ENCODE data around the gene EFCAB3.
"Not testable (repeated sequence)": the region's sequence is repeated elsewhere in the genome, so short reads cannot be mapped to it uniquely, and the experiment has no call there.

The EFCAB3 gene

DNA sequence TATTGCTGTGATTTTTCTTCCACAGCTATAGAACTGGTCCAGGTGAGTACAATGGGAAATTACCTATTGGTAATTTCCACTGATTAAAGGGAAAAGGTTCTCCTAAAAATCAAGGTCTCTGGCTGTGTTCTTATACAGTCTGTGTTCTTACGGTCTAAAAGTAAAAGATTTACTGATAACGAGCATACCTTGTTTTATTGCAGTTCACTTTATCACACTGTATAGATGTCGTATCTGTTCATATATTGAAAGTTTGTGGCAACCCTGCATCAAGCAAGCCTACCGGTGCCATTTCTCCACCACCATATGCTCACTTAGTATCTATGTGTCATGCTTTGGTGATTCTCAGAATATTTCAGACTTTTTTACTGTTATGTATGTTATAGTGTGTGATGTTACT, 54.9 kb downstream of the EFCAB3 start:
- H3K4me3 ChIP-seq; H3K4me2 ChIP-seq; H3K27me3 ChIP-seq; H3K4me1 ChIP-seq; H4K20me1 ChIP-seq; H3K9ac ChIP-seq; H3K27ac ChIP-seq; H3K9me3 ChIP-seq (replicated peaks in 1 of 11): not testable (repeated sequence)
- peaks cover 14 to 70% (median 43%) of the 10 kb centered on the region in 11 experiments; a peak in 20 of 22 replicates for H3K36me3 ChIP-seq

DNA sequence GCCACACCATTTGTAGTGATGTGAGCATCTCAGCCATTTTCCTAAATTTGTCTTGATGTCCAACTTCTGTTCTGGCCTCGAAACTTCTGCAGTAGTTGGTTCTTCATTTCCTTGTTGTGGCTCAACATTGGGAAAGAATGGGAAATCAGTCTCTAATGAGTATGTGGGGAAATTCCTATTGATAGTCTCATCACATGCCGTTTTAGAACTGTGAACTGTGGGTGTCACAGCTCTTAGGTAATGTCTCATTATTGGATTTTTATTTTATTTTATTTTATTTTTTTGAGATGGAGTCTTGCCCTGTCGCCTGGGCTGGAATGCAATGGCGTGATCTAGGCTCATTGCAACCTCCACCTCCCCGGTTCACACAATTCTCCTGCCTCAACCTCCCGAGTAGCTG, 60.8 kb downstream of the EFCAB3 start:
- not testable (repeated sequence) for H3K9ac ChIP-seq; H3K27me3 ChIP-seq; H3K9me3 ChIP-seq (replicated peaks in 1 of 11); H3K4me3 ChIP-seq; H3K4me2 ChIP-seq; H4K20me1 ChIP-seq; H3K27ac ChIP-seq; H3K4me1 ChIP-seq
- peaks cover 48 to 71% (median 62%) of the 10 kb centered on the region in 11 experiments for H3K36me3 ChIP-seq

DNA sequence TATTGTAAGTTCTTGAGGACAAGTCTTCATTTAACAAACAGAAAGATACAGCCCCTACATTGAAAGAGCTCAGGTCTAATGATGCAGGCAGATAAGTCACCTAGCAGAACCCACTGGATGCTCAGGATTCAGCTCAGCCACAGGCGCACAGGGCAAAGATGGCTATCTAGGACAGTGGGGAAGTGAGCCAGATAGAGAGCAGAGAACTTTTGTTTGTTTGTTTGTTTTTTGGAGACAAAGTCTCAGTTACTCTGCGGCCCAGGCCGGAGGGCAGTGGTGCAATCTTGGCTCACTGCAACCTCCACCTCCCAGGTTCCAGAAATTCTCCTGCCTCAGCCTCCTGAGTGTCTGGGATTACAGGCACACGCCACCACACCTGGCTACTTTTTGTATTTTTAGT, 63.7 kb downstream of the EFCAB3 start:
- Histone ChIP-seq H3K9me3 (replicated peaks in 1 of 11) (no peaks in the 10 kb centered on the region), H3K4me1 (no peaks in the 10 kb centered on the region), H3K27ac (no peak overlapping the region), H3K27me3 (no peaks in the 10 kb centered on the region), H3K4me2 (no peak overlapping the region), H3K9ac (no peak overlapping the region), H3K36me3 (peaks cover 74 to 88% (median 85%) of the 10 kb centered on the region in 11 experiments), H4K20me1 (no peaks in the 10 kb centered on the region), H3K4me3 (no peak overlapping the region)
- no peak for TF ChIP-seq Cebpa-rat (IDR thresholded peaks at IDR 0.05)

DNA sequence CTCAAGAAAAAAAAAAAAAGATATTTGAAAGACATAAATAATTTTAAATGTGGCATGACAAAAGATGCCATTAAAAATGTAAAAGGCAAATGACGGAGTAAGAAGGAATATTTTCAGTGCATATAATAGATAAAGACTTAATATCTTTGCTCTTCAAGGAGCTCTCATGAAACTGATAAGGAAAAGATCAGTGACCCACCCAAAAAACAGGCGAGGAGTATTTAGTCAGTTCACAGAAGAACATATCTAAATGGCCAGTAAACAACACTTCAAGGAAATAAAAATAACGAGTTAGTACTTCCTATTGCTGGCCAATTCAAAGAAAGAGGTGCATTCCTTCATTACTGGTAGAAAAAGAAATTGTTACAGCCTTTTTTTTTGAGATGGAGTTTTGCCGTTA, 65.4 kb downstream of the EFCAB3 start:
- H4K20me1 ChIP-seq; H3K9me3 ChIP-seq (replicated peaks in 1 of 11); H3K4me3 ChIP-seq; H3K4me1 ChIP-seq; H3K27me3 ChIP-seq; H3K9ac ChIP-seq; H3K27ac ChIP-seq; H3K4me2 ChIP-seq: not testable (repeated sequence)
- H3K36me3 ChIP-seq, result peaks cover 70 to 96% (median 82%) of the 10 kb centered on the region in 11 experiments

DNA sequence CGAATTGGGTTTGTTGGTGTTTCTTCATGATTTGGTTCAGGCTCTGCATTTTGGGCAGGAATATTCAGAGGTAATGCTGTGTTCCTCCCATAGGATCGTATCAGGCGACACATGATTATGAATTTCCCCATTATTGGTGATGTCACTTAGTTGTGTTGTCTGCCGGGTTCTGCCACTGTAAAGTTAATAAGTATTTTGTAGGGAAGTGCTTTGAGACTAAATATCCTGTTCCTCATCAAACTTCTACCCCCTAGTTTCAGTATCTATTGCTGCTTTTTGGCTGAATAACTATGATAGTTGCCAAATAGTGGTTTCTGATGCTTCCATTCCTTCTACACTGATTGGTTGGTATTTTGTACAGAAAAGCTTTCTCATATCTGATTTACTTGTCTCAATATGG, 71.8 kb downstream of the EFCAB3 start:
- not testable (repeated sequence) for H3K9me3 ChIP-seq (replicated peaks in 1 of 11); H4K20me1 ChIP-seq; H3K4me3 ChIP-seq; H3K9ac ChIP-seq; H3K27me3 ChIP-seq
- Histone ChIP-seq H3K4me2 (0 out of 22 replicates have a peak overlapping the region, but pooled peaks of 3 of the 11 experiments have one; percentile 4 to 28 (median 23)), H3K27ac (peak overlapping the region in 1 of 11 experiments; percentile 39; a peak in 2 of 22 replicates), H3K36me3 (peaks cover 16 to 35% (median 24%) of the 10 kb centered on the region in 11 experiments), H3K4me1 (peaks cover 12 to 31% (median 26%) of the 10 kb centered on the region in 10 experiments)

DNA sequence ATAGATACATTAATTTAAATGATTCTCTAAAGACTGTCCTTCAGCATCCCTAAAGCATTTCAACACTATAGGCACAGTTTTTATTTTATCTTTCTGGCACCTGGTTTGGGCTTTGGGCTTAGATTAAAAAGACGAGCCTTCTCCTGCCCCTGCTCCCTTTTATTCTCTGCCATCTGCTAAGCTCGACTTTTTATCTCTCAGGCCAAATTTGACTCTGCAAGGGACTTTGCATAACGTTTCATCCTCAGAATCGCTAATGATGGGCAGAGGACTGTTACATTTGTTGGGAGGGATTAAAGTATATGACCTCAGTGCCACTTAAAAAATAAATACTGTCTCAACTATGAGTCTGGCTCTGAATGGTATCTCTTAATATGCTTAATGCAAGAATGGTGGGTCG, 72.7 kb downstream of the EFCAB3 start:
- not testable (repeated sequence) for H3K27me3 ChIP-seq; H4K20me1 ChIP-seq; H3K9ac ChIP-seq; H3K9me3 ChIP-seq (replicated peaks in 1 of 11); H3K27ac ChIP-seq; H3K4me3 ChIP-seq
- Histone ChIP-seq H3K4me1 (peaks cover 12 to 31% (median 26%) of the 10 kb centered on the region in 10 experiments), H3K4me2 (peak overlapping the region in 8 of 11 experiments; percentile 30 to 76 (median 63); a peak in 15 of 22 replicates), H3K36me3 (peaks cover 8 to 26% (median 16%) of the 10 kb centered on the region in 11 experiments)

DNA sequence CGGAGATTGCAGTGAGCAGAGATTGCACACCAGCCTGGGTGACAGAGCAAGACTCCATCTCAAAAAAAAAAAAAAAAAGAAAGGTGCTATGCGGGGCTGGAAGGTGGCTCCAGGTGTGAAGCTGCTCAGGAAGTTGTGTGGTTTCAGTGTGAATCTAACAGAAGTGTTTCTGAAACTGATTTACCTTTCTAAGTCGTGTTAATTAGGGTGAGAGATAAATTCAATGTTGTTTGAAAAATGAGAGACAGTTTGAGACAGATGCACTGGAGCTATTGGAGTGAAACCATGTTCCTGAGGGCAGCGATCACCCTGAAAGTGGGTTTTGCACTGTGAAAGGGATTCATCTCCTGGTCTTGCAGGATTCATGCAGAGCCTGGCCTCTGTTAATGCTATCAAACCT, 73.3 kb downstream of the EFCAB3 start:
- H3K27ac ChIP-seq, result peak overlapping the region in 1 of 11 experiments; percentile 1; a peak in 2 of 22 replicates
- peaks cover 1 to 20% (median 9%) of the 10 kb centered on the region in 11 experiments for H3K36me3 ChIP-seq
- not testable (repeated sequence) for H4K20me1 ChIP-seq; H3K27me3 ChIP-seq; H3K9me3 ChIP-seq (replicated peaks in 1 of 11); H3K4me3 ChIP-seq
- H3K4me1 ChIP-seq, result peaks cover 12 to 31% (median 26%) of the 10 kb centered on the region in 10 experiments
- peak overlapping the region in 9 of 11 experiments; percentile 24 to 76 (median 60); a peak in 17 of 22 replicates for H3K4me2 ChIP-seq
- H3K9ac ChIP-seq, result peak overlapping the region in 3 of 11 experiments; percentile 3 to 25 (median 6); a peak in 3 of 22 replicates

DNA sequence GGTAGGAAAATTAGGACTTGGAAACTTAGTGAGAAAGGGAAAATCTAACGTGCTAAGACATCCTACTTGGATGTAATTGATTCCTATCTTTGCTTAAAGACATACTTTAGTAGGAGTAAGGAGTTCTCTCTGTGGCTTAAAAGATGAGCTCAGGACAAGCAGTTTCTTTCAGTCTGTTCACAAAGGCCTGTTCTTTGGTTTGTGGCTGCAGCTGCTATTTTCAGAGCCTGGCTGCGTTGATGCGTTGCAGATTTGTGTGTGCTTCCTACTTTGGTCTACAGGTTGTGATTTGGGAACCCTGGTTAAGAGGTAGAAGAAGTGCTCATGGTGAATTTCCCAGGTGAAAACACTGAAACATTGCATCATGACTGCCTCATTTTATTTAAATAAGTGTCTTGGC, 73.8 kb downstream of the EFCAB3 start:
- H4K20me1 ChIP-seq; H3K27me3 ChIP-seq; H3K9me3 ChIP-seq (replicated peaks in 1 of 11); H3K4me3 ChIP-seq: not testable (repeated sequence)
- Histone ChIP-seq H3K4me1 (peaks cover 12 to 31% (median 26%) of the 10 kb centered on the region in 10 experiments), H3K27ac (peak overlapping the region in 1 of 11 experiments; percentile 1; a peak in 2 of 22 replicates), H3K4me2 (peak overlapping the region in 9 of 11 experiments; percentile 24 to 76 (median 60); a peak in 17 of 22 replicates), H3K9ac (peak overlapping the region in 3 of 11 experiments; percentile 3 to 25 (median 6); a peak in 3 of 22 replicates), H3K36me3 (peaks cover 0 to 16% (median 5%) of the 10 kb centered on the region in 11 experiments; a peak in 7 of 22 replicates)

DNA sequence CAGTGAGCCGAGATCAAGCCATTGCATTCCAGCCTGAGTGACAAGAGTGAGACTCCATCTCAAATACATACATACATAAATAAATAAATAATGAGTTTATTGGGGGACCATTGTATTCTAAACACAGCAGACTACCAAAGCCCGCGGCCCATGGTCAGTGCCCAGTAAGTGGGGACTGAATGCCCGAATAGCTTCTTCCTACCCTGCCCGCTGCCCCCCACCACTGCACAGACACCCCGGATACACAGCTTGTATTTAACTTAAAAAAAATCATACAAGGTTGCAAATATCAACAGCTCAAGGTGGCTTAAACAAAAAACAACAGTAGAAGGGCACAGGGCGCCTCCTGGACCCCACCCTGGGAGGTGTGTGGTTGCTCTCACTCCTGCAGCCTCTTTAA, 75.7 kb downstream of the EFCAB3 start:
- Histone ChIP-seq H3K27ac (no peak overlapping the region), H3K9ac (no peak overlapping the region), H4K20me1 (no peaks in the 10 kb centered on the region), H3K4me2 (no peak overlapping the region), H3K4me1 (peaks cover 12 to 31% (median 26%) of the 10 kb centered on the region in 10 experiments), H3K4me3 (no peak overlapping the region), H3K27me3 (no peaks in the 10 kb centered on the region), H3K9me3 (replicated peaks in 1 of 11) (no peaks in the 10 kb centered on the region), H3K36me3 (no peaks in the 10 kb centered on the region)
- no peak for TF ChIP-seq Cebpa-rat (IDR thresholded peaks at IDR 0.05)

DNA sequence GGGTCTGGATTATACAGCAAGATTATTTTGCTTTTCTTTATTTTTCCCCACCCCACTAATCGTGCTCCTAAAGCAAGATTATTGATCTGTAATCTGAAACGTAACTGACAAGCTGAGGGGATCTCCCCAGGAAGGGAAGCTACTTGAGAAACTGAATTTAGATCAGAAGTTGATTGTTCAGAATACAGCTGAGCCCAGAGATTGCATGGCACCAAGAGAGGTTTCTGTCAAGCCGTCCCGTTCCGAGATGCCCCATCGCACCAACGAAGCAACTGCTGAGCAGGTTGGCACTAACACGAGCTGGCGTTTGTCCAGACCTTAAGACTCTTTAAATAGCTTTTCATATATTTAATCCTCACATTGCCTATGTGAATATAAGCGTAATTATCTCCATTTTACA, 78.1 kb downstream of the EFCAB3 start:
- not testable (repeated sequence) for H3K27me3 ChIP-seq; H3K9ac ChIP-seq; H3K4me3 ChIP-seq; H3K9me3 ChIP-seq (replicated peaks in 1 of 11); H3K27ac ChIP-seq; H3K36me3 ChIP-seq; H4K20me1 ChIP-seq; H3K4me2 ChIP-seq
- H3K4me1 ChIP-seq, result peaks cover 0 to 29% (median 16%) of the 10 kb centered on the region in 10 experiments; a peak in 18 of 20 replicates

DNA sequence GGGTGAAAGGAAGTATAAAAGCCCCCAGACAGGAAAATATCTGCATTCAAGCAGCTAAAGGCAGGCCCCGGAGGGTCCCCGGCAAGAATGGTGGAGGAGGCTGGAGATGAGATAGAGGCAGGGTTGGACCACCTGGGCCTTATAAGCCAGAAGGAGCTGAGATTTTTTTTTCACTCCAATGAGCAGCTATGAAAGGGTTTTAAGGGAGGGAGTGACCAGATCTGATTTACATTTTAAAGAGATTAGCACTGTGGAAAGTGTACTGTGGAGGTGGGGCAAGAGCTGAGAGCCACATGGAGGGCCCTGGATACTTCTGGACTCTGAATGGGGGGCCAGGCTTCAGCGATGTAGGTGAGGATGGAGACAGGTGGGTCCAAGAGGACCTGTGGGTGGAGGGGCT, 84.1 kb downstream of the EFCAB3 start:
- H3K4me2 ChIP-seq; H3K9me3 ChIP-seq (replicated peaks in 1 of 11); H3K9ac ChIP-seq; H3K27ac ChIP-seq; H4K20me1 ChIP-seq; H3K27me3 ChIP-seq; H3K36me3 ChIP-seq; H3K4me3 ChIP-seq: not testable (repeated sequence)
- H3K4me1 ChIP-seq, result peaks cover 0 to 15% (median 2%) of the 10 kb centered on the region in 10 experiments; a peak in 8 of 20 replicates

DNA sequence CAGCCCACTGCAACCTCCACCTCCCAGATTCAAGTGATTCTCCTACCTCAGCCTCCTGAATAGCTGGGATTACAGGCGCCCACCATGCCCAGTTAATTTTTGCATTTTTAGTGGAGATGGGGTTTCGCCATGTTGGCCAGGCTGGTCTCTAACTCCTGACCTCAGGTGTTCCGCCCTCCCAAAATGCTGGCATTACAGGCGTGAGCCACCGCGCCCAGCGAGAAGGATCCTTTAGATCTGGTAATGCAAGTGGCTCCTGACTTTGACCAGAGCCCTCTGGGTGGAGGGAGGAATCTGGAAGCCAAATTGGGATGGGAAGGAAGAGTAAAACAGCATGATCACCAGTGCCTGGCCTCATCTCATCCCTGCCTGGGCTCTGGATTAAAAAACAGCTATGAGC, 84.9 kb downstream of the EFCAB3 start:
- not testable (repeated sequence) for H3K36me3 ChIP-seq; H3K4me2 ChIP-seq; H3K4me3 ChIP-seq; H3K9ac ChIP-seq; H3K27me3 ChIP-seq; H3K9me3 ChIP-seq (replicated peaks in 1 of 11); H4K20me1 ChIP-seq; H3K27ac ChIP-seq
- H3K4me1 ChIP-seq, result peaks cover 4 to 23% (median 10%) of the 10 kb centered on the region in 10 experiments
